GM12892 (cell line): ENCODE results near the gene ADCK2.
"Not testable (repeated sequence)": the region's sequence is repeated elsewhere in the genome, so short reads cannot be mapped to it uniquely, and the experiment has no call there.

Experiments used
- POLR2A ChIP-seq: IDR thresholded peaks from 2 replicates; pipeline ENCODE4 v1.6.1; 2011; ENCODE audit warnings: low read depth, low read length, control low read depth
- POLR2AphosphoS5 ChIP-seq: IDR thresholded peaks from 2 replicates; pipeline ENCODE4 v1.6.1; 2011; ENCODE audit warnings: low read depth, low read length, control low read depth

GRCh38 chr7:140693849-140694248 lies 21.1 kb downstream of the ADCK2 start:
- TF ChIP-seq POLR2A, POLR2AphosphoS5: not testable (repeated sequence)
